GM11168 (cell line): ENCODE measurements around the gene TSPAN6.

ENCODE experiments used
- in situ Hi-C: fragments of 300-500 bp; cut with MboI; formaldehyde crosslinking; loops from one replicate; pipeline ENCODE4 v1.12.0; 2022; ENCODE audit warnings: low sequenced_read_pairs; ENCODE audit not compliant: unreplicated experiment

Gene TSPAN6

DNA sequence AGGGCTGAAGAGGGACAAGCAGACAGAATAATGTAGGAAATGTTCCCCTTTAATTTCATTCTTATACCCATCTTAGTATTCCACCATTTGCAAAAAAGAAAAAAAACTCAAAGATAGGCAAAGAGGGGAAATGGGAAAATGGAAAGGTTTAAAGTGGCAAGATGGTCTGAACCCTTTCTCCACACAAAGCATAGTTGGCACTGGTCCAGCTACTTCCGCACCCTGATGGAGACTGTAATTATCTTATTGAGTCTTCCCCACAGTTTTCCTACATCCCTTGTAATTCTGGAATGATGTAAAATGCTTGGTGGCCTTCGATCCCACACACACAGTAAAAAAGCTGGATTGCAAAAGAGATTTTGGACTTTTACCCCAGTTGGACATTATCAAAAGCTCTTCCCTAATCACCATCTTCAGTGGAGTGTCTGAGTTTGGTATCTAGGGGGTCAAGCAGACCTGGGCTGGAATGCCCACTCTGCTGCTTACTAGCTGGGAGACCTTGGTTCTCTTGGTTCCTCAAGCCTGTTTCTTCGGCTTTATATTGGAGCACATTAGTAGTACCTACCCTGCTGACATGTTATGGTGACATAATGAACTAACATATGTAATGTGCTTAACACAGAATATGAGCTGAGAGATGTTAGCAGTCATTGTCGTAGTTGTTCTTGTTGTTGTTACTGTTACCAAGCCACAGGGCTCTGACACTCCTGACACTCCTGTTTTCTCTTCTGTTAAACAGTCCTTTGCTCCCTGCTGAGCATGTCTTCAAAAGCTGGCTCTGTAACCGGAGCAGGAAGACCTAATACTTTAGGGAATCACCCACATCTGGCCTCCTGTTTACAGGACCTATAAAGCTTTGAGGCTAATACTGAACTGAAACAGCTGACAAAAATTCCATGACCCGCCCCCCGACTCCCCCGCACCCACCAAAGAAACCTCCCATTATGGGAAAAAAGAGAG is 12.1 kb upstream of the TSPAN6 start:
- in situ Hi-C loops, result no loop called here

DNA sequence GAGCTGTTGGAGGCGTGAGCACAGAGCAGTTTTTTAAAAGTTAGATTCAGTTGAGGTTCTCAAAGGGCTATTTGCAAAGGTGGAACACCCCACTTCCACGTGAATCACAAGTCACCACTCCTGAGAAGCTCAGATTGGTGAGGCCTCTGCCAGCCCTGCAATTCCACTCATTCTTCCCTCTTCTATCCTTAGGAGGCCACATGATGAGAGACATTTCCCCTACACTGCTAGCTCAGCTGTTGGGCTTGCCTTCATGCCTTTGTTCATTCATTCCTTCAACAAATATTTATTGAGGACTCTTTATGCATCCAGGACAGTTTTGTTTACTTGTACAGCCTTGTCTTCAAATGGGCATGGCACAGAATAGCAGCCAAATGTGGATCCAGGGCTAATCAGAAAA is 11.1 kb upstream of the TSPAN6 start:
- in situ Hi-C loops, result no loop called here

DNA sequence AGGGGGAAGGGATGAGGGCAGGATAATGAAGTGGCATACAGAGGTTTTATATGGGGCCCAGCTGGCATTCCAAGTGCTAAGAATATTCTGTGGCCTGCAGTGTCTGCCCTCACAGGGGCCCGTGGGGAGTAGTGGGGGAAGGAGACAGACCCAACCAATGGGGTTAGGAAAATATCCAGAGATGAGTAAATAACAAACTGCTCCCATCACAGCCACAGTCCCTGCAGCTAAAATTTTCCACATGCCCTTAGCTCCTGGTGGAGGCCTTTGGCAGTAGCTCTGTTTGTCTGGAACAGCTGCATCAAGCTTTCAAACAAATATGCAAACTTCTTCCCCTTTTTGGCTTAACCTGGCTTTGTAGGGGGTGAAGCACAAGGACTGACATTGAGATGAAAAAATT is 10.5 kb upstream of the TSPAN6 start:
- in situ Hi-C loops, result no loop called here

DNA sequence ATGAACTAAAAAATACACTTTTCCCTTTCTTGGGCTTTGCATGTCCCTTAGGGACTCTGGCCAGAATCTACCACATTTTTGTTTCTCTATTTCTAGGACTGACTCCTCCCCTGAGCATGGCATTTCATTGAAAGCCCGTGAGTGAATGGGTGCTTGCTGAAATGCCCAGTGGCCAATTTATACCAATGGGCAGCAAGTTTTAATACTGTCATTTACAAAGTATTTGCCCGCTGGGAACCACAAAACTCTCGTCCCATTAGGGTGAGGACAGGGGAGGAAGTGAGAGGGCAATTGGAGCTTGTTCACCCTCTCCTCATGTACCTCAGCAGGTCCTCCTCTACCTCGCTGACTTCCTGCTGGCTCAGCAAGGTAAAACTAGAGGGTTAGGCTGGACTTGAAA is 8.5 kb upstream of the TSPAN6 start:
- in situ Hi-C loops, result no loop called here

DNA sequence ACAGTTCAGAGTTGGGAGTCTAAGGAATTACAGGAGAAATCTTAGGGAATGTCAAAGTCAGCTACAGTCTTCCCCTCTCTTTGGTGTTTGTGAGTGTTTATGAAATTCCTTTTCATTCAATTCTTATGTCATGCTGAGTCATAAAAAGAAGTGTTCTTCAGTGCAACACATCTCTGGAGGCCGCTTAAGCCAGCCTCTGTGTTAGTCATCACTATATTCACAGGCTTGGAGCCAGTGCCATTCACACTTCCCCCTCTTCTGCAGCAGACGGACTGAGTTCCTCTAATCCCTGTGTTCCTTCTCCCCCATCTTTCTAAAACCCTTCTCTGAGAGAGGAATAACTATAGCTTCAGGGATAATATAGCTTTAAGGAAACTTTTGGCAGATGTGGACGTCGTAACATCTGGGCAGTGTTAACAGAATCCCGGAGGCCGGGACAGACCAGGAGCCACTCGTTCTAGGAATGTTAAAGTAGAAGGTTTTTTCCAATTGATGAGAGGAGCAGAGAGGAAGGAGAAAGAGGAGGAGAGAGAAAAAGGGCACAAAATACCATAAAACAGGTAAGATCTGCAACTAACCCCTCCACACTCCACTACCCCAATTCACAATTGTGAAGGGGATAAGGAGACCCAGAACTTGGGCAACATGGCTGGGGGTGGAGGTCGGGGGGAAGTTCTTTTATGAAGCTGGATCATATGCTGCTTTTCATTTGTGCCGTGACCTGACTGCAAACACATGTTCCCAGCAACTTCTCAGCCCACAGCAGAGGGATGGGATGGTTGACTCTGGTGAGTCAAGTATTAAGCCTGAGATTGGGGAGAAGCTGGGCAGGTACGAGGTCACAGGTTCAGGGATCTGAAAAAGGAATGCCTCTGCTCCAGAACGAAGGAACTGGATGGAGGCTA is 7.6 kb upstream of the TSPAN6 start, which contains the start of gene SRPX2:
SRPX2 (plus strand) TSS at position 244 of the 905 bp plus-strand sequence. CDS start 2,124 bp downstream, outside the sequence.
- in situ Hi-C loops, result no loop called here

DNA sequence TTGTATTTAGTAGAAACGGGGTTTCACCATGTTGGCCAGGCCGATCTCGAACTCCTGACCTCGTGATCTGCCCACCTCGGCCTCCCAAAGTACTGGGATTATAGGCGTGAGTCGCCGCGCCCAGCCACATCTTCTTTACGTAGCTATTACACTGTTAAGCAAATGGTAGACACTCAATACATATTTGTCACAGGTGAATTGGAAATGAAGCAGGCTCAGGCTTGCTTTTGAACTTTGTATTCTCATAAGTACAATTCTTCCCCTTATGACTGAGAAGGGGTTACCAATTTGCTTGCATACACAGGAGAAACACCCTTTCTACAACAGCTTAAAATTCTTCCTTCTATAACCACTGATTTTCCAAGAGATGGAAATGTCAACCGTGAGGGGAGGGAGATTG is 6.6 kb upstream of the TSPAN6 start:
- in situ Hi-C loops, result no loop called here

DNA sequence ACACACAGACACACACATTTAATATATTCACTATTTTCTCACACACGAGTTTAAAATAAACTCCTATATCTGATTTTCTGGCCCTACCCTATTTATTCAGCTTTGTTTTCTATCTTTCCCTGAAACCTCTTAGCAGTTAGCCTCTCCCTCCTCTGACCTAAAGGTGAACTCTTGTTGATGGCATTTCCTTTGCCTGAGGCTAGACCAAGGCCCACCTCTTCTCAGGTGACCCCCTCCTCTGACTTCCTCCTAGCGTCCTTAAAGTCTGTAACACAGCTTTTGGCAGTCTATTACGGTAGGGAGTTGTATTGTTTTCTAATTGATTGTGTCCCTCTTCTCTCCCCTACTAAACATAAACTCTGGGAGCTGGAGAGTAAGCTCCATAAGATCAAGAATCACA is 5.7 kb upstream of the TSPAN6 start:
- in situ Hi-C loops, result no loop called here

DNA sequence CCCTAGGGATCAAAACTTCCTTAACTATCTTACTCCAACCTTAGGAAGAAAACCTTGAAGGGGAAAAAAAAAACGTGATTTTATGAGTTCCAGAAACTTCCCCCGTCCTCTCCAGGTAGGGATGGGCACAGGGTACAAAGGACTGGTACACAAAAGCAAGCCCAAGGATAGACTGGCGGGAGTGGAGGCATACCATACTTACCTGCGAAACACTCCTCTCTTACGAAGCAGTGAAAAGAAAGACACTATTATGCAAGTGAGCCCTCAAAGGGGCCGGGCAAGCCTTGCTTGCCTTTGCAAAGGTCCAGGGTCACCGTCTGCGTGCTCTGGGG is 651 bp downstream of the TSPAN6 start:
- in situ Hi-C loops, result no loop called here

DNA sequence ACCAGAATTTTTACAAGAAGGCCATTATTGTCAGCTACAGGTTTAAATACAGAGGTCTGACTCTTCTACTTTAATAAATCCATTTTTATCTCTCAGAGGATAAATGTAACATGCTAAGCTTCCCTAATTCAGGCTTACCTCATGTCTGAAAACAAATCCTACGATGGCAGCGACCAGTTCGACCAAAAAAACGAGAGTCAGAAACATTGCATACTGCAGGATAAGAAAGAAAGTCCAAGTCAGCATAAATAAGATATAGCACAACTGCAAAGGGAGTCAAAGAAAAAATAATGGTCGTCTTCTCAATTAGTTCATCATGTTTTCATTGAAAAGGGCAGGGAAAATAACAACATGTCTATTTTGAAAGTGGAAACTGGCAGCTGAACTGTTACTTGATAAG is 1.6 kb downstream of the TSPAN6 start:
- in situ Hi-C loops, result no loop called here

DNA sequence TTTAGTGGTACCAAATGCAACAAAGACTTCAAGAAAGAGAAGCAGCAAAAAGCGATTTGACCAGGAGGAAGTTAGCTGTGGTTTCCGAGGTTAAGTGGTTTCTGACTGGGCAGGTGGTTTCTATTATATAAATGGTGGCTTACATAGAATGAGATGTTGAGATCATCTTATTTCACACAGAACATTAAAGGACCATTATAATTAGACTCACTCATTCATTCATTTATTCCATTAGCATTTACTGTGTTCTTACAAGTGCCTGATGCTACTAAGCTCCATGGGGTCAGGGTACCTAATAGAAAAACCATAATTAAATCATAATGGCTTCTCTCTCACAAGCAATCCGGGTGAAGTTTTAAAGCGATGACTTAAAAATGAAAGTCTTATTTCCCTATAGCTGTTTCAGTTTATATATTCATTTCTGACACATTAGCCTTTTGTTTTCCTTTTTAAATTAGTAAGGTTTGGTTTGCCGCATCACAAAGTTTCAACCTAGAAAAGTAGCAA is 10.6 kb downstream of the TSPAN6 start:
- in situ Hi-C loops, result no loop called here

DNA sequence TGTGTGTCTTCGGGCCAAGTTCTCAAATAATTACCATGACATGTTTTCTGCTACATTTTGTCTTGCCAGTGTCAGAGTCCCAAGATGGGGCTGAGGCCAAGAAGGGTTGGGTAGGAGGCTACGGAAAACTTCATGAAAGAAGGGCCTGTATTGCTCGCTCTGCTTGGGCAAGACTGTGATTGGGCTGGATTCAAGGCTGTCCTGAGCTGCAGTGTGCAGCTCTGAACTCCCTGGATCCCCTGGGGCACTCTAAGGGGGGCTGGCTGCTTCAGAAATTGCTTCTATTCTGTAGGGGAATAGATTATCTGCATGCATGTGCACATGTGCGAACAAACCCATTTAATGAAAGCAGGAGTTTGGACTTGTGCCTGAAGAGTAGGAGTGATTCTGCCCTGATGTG is 13.6 kb downstream of the TSPAN6 start:
- in situ Hi-C loops, result loop anchor here (25.0 kb wide), 1 partner anchor 111 kb away; no protein-coding TSS in a partner anchor

DNA sequence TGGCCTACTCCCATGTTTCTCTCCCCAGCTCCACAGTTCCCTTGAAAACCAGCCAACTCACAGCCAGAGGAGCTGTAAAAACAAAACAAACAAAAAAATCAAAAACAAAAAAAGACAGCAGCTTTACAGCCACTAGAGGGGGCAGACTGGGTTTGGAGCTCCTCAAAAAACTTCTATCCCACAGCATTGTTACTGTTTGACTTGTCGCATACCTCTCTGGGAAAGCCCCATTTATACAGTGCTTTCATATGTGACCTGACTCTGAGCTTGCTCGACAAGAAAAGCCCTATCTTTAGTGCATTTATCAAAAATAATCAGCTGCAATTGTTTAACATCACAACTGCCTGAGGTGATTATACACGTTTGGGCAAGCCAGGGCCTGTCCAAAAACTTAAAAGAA is 21.6 kb downstream of the TSPAN6 start:
- in situ Hi-C loops, result loop anchor here (25.0 kb wide), 1 partner anchor 103 kb away; no protein-coding TSS in a partner anchor

DNA sequence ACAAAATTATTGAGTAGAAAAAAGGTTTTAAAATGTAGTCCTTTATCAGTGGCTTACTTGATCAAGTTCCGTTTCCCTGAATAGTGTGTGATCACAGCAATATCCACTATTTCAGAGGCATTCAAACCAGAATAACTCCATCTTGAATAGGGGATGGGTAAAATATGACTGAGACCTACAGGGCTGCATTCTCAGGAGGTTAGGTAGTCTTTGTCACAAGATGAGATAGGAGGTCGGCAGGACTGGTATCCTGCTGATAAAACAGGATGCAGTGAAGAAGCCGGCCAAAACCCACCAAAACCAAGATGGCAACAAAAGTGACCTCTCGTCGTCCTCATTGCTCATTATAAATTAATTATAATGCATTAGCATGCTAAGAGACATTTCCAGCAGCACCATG is 24.7 kb downstream of the TSPAN6 start:
- in situ Hi-C loops, result loop anchor here (25.0 kb wide), 1 partner anchor 100 kb away; no protein-coding TSS in a partner anchor

DNA sequence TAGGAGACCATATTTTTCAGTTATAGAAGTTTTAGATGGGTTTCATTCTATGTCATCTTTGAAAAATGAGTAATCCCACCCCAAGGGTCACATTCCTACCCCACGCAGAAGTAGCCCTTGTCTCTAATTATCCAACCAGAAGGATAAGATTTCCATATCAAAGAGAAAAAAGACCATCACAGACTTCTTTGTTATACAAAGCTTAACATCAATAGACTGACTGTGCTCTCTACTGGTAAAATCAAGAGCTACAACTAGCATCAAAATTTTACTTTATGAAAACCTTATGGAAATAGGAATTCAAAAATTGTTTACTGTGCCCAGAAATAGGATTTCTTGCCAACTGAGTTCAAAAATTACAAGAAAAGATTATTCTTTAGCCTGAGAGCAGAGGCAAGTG is 27.0 kb downstream of the TSPAN6 start:
- in situ Hi-C loops, result loop anchor here (25.0 kb wide), 1 partner anchor 97 kb away; no protein-coding TSS in a partner anchor

DNA sequence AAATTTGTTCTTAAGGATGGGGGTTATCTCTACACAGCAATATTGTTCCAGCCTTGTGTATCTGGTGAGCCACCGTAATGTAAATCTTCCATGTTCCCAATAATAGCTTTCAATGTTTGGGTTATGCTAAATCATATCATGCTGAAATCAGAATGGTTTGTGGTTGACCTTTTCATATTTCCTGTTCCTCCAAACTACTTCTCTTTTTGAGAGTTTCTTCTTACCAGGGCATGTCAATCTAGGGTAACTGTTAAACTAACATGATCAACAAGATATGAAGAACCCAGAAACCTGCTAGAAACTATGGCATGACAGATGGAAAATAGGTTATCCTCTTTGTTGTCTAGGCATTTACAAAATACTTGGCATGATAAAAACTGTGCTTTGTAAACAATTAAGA is 29.9 kb downstream of the TSPAN6 start:
- in situ Hi-C loops, result loop anchor here (25.0 kb wide), 1 partner anchor 94 kb away; no protein-coding TSS in a partner anchor

DNA sequence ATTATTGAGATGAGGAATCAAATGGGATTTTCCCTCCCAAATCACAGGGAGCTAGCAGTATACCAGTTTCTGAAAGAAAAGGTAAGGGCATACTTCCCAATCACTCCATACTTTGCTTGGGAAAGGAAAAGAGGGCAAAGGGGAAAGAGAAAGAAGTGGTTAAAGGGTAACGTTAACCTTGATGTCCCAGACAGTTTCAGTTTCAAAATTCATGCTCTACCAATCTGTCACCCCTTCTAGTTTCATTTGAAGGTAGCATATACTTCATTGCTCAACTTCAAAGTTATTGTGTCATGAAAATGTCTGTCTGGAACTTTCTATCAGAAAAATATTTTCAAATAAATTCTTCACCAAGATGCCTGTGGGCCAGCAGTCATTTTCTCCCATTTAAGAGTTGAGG is 35.8 kb downstream of the TSPAN6 start:
- in situ Hi-C loops, result loop anchor here (25.0 kb wide), 1 partner anchor 88 kb away; no protein-coding TSS in a partner anchor

DNA sequence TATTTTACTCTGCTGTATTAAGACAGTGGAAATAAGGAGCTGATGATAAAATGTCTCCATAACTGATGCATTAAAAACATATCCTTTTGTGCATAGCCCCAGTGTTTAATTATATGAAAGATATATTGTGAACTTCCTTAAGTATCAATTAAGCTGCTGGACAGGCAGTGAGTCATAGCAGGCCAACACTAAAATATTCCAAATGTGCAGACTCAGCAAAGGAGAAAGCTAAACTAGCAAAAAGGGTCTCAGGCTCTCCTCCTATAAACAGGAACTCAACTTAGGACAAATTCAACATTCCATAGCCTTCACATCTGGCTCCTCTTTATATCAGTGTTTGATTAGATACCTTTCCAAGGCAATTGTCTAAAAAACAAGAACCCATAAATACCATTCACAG is 36.3 kb downstream of the TSPAN6 start:
- in situ Hi-C loops, result loop anchor here (25.0 kb wide), 1 partner anchor 88 kb away; no protein-coding TSS in a partner anchor

DNA sequence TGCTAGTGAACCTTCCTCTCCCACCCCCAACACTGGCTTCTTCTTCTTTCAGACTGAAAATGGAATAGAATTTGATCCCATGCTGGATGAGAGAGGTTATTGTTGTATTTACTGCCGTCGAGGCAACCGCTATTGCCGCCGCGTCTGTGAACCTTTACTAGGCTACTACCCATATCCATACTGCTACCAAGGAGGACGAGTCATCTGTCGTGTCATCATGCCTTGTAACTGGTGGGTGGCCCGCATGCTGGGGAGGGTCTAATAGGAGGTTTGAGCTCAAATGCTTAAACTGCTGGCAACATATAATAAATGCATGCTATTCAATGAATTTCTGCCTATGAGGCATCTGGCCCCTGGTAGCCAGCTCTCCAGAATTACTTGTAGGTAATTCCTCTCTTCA is 37.1 kb downstream of the TSPAN6 start:
- in situ Hi-C loops, result no loop called here

DNA sequence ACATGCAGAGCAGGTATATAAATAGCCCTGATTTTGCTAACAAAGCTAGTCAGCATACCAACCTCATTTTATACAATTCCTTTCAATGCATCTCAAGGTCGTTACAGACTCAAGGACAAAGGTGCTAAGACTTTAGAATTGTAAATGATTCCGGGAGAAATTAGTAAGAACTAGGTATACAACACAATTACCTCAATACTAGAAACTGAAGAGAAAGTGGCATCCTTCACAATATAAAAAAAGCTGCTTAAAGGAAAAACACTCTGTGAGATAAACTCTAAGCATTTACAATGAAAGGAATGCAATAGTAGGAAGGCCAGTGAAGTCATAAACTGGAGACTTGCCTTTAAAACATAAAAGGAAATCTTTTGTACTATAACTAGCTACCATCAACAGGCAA is 40.0 kb downstream of the TSPAN6 start:
- in situ Hi-C loops, result no loop called here

DNA sequence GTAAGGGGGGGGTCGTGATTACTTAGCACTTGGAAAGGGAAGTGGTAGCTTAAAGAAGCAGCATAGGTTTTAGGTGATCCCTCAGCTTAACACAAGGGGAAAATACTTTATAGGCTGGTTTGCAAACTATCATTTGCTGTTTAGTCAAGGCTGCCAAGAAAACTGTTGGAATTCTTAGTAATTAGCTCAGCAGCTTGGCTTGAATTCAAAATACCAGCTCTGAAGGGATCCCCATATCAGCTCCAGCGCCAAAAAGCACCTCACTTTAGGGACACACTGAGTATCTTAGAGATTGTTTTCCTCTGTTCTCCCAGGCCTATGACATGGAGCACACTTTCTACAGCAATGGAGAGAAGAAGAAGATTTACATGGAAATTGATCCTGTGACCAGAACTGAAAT is 43.0 kb downstream of the TSPAN6 start:
- in situ Hi-C loops, result no loop called here
